Measurements from ENCODE around the gene C22orf31. TPM values are rescaled to one million over a fixed set of nuclear protein-coding genes. Genes with fewer than 3 reads are reported as not detected.

Gene C22orf31
- total RNA-seq, 1 donor from 2014 or later: not detected

DNA sequence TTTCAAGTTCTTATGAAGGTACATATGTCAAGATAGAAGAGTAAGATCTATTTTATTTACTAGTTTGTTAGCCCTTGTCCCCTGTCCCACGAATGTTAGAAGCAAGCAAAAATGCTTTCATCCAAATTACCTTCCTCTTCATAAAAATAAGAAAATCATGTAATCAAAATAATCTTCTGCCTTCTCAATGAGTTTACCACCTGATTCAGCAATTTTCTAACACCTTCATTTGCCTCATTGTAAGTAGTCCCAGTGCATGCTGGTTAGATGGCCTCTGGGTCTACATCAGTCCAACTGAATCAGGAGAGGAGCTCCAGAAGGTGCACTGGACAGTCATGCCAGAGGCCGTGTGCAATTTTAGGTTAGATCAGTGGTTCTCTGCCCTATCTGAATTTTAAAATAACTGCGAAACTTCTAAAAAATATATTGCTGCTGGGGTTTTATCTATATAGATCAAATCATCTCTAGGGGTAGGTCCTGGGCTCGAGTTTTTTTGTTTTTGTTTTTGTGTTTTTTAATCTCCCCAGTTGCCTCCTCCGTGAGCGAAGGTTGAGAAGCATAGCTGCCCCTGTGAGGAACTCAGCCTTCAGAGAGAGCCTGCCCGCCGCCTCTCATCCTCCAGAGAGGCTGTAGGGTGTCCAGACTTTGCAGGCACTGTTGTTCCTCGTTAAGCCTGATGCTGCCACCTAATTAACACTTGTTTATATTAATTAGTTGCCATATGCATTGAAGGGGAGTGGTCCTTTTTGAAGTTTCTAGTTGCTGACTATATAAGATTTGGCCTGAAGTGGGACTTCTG, 32.2 kb downstream of the C22orf31 start:
- DNase-seq (ENCODE audit: low spot score): no peak

DNA sequence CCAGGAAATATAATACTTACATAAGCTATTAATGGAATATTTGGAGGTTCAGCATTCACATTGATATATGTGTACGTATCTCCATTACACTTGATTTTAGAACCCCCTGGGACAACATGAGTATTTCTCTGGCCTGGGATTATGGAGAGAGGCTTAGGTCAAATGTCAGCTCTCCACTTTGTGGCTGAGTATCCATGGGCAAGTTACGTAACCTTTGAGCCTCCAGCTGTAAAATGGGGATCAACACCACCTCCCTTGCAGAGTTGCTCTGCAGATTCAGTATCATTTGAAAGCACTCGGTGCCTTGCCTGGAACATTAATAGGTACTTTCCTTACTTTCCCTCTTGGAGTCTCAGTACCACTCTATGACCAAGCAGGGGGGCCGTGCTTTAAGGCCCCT, 33.2 kb downstream of the C22orf31 start:
- DNase-seq (ENCODE audit: low spot score): no peak

DNA sequence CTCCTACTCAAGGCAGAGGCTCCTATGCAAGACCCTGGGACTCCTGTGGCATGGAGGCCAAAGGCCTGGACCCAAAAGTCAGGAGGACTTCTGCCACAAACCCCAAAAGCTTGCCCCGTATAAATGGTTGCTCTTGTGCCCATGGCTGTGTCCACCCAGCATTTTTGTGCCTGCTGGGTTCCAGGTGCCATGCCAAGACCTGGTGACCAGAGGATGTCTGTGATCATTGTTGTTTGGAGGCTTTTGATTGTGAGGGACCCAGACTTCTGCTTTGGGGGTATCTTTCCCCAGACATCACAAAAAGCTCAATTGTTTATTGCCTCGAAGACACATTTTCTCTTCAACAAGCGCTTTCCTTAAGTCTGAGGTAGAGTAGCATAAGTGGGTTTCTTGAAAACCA, 35.1 kb downstream of the C22orf31 start:
- DNase-seq (ENCODE audit: low spot score): no peak

GRCh38 chr22:29023172-29023796, 38.3 kb downstream of the C22orf31 start:
- no peak for DNase-seq (ENCODE audit: low spot score)

GRCh38 chr22:29022101-29022817, 39.4 kb downstream of the C22orf31 start:
- DNase-seq (ENCODE audit: low spot score): no peak

- DNase-seq (ENCODE audit: low spot score): no peak
These were observed 43.1 kb downstream of the C22orf31 start for GRCh38 chr22:29018293-29019189.

- no peak for DNase-seq (ENCODE audit: low spot score)
These were observed 45.3 kb downstream of the C22orf31 start for GRCh38 chr22:29016067-29016938.

GRCh38 chr22:29014773-29015172, 46.9 kb downstream of the C22orf31 start:
- DNase-seq (ENCODE audit: low spot score): no peak

DNA sequence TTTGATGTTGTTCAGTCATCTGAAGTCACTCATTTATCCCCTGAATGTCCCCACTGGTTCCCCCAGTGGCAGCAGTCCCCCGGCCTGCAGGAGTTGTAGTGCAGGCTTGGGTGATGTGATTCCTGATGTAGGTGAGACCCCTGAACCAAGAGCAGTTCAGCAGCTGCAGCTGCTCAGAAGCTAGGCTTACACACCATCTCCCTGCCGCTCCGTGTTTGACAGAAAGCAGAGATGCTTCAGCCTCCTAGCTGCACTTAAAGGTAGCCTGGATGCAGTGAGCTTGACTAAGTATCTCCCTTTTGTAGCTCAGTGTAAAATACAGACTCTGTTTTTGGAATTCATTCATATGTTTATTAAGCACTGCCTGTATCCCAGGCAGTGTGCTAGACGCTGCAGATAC, 47.3 kb downstream of the C22orf31 start:
- DNase-seq (ENCODE audit: low spot score): no peak

GRCh38 chr22:29012952-29013351, 48.7 kb downstream of the C22orf31 start:
- DNase-seq (ENCODE audit: low spot score): no peak

DNA sequence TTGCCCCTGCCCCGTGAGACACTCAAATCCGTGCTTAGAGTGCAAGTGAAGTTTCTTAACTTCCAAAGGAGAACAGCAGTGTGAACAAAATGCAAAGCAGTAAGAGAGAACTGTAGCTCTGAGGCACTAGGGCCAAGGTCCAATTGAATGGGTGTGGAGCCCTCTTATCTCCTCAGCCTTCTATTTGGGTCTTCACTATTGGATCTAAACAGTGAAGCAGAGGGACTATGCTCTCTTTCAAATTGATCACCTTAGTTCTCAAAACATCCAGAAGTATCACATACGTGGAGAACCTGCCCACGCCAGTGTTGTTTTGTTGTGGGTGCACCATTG, 49.6 kb downstream of the C22orf31 start:
- DNase-seq (ENCODE audit: low spot score): no peak

GRCh38 chr22:29011240-29012100, 50.2 kb downstream of the C22orf31 start:
- DNase-seq (ENCODE audit: low spot score): no peak

DNA sequence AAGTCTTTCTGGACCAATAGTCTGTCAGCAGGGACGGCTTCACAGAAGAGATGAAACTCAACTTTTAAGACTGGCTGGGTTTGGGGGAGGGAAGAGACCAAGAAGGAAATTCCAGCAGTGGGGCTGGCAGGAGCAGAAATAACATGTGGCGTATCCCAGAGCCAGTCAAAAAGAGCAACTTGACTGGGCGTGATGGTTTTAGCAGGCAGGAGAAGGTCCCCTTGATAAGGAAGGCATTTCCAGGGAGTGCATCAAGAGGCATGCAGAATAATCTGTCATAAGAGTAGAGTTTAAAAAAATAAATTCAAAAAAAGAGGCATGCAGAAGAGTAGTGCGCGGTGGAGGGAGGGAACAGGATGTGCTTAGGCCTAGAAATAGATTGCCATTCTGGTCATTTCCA, 52.5 kb downstream of the C22orf31 start:
- no peak for DNase-seq (ENCODE audit: low spot score)

Other genes starting within 250 kb of the C22orf31 start
- 9.6 TPM for gene ZNRF3, start 178.3 kb downstream of the C22orf31 start, total RNA-seq
- gene KREMEN1, start 11.2 kb upstream of the C22orf31 start, total RNA-seq: 16.5 TPM
- gene EMID1, start 144.1 kb upstream of the C22orf31 start, total RNA-seq: 2.4 TPM
- 24.4 TPM for gene RHBDD3, start 206.2 kb upstream of the C22orf31 start, total RNA-seq
- 284 TPM for gene EWSR1, start 206.4 kb upstream of the C22orf31 start, total RNA-seq
- 15.6 TPM for gene GAS2L1, start 244.8 kb upstream of the C22orf31 start, total RNA-seq

Measured in ureter (tissue), 1 donor.